Measurements from ENCODE around the gene SOD2. TPM values are rescaled to one million over a fixed set of nuclear protein-coding genes. Genes with fewer than 3 reads are reported as not detected.
"Not testable (repeated sequence)": the region's sequence is repeated elsewhere in the genome, so short reads cannot be mapped to it uniquely, and the experiment has no call there.

The SOD2 gene
- total RNA-seq, 3 donors from 2014 or later = 286 to 462 (median 400) TPM

DNA sequence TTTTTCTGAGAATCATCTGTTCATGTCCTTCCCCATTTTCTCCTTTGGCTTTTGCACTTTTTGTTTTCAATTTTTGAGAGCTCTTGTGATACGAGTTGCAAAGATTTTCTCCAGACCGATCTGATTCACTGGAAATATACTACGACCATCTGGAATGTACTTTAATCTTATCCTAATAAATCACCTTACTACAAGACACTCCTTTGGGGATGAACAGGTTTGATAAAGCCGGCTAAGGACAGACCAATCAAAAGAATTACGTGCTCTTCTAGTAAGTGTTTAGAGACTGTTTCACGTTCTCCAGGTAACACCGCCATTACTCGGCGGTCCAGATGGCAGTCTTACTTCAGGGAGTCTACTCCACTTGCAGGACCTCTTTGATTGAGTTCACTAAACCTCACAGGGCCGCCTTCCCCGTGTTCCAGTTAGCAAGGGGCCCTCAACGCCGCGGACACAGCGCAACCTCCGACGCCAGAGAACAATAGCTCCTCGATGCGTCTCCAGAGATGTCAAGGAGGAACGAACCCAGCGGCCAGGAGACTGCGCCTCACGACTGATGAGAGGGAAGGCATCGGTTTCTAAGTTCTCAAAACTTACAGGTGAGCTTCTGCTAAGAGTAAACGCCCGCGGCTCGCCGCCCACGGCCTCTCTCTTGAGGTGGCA lies 33.3 kb upstream of the SOD2 start:
- DNase-seq = no peak
- H3K9me3 ChIP-seq = no peaks in the 10 kb centered on the region
- TF ChIP-seq, protein P1, sequence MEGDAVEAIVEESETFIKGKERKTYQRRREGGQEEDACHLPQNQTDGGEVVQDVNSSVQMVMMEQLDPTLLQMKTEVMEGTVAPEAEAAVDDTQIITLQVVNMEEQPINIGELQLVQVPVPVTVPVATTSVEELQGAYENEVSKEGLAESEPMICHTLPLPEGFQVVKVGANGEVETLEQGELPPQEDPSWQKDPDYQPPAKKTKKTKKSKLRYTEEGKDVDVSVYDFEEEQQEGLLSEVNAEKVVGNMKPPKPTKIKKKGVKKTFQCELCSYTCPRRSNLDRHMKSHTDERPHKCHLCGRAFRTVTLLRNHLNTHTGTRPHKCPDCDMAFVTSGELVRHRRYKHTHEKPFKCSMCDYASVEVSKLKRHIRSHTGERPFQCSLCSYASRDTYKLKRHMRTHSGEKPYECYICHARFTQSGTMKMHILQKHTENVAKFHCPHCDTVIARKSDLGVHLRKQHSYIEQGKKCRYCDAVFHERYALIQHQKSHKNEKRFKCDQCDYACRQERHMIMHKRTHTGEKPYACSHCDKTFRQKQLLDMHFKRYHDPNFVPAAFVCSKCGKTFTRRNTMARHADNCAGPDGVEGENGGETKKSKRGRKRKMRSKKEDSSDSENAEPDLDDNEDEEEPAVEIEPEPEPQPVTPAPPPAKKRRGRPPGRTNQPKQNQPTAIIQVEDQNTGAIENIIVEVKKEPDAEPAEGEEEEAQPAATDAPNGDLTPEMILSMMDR (IDR thresholded peaks at IDR 0.05) = no peak
- peak; percentile 12 for ATAC-seq
- H3K4me1 ChIP-seq (ENCODE audit: low read depth) = peaks cover 13% of the 10 kb centered on the region
- no peaks in the 10 kb centered on the region for H3K36me3 ChIP-seq (ENCODE audit: low read depth)
- intact Hi-C loops (cut with DNase I, micrococcal nuclease) = loop anchor here (5.0 kb wide), 1 partner anchor 34 kb away; the partner anchor contains the start of gene SOD2 (in 2 of the 2)
- H3K4me3 ChIP-seq = peak overlapping the region; percentile 97

DNA sequence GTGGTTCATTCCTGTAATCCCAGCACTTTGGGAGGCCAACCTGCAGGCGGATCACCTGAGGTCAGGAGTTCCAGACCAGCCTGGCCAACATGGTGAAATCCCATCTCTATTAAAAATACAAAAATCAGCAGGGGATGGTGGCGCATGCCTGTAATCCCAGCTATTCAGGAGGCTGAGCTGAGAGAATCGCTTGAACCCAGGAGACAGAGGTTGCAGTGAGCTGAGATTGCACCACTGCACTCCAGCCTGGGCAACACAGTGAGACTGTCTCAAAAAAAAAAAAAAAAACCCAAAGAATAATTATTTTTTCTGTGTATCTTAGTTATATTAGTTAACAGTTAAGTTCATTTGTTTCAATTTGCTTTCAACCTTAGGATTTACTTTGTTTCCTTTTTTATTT lies 32.2 kb upstream of the SOD2 start:
- DNase-seq; H3K4me3 ChIP-seq; H3K9me3 ChIP-seq; H3K36me3 ChIP-seq (ENCODE audit: low read depth); ATAC-seq: not testable (repeated sequence)
- intact Hi-C loops (cut with DNase I, micrococcal nuclease) = loop anchor here (5.0 kb wide), 1 partner anchor 33 kb away; the partner anchor contains the start of gene SOD2 (in 2 of the 2)
- H3K4me1 ChIP-seq (ENCODE audit: low read depth) = peaks cover 13% of the 10 kb centered on the region

DNA sequence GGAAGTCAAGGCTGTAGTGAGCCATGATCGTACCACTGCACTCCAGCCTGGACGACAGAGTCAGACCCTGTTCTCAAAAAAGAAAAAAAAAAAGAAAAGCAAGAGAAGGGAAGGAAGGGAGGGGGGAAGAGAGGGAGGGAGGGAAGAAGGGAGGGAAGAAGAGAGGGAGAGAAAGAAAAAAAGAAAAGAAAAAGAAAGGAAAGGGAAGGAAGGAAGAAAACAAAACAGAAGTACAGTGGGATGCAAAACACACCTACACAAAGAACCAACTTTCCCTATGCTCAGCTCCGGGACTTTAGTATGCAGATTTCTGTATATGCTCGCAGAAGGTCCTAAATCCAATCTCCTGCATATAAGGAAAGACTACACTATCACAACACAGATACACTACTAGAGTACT lies 31.7 kb upstream of the SOD2 start:
- no peak overlapping the region for H3K4me3 ChIP-seq
- H3K9me3 ChIP-seq = no peaks in the 10 kb centered on the region
- TF ChIP-seq, protein P1 (IDR thresholded peaks at IDR 0.05) = no peak
- peaks cover 9% of the 10 kb centered on the region for H3K4me1 ChIP-seq (ENCODE audit: low read depth)
- H3K36me3 ChIP-seq (ENCODE audit: low read depth) = no peaks in the 10 kb centered on the region
- ATAC-seq (no peak), DNase-seq (no peak)
- intact Hi-C loops (cut with DNase I, micrococcal nuclease) = loop anchor here (5.0 kb wide), 1 partner anchor 32 kb away; the partner anchor contains the start of gene SOD2 (in 2 of the 2)

DNA sequence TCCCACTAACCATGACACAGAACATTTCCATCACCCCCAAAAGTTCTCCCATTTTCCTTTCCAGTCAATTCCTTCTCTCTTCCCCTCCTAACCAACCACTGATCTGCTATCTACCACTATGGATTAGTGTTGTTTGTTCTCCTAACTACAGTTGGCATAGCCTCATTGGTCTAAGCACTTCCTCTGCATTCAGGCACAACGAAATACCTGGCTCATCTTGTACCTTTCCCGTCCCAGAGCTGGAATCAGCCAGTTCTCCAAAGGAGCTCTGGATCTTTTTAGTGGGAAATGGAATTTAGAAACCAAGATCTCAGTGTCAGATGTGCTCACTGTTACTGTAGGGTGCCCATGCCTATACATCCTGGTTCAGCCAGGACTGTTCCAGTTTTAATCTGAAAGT lies 30.2 kb upstream of the SOD2 start:
- ATAC-seq = no peak
- no peaks in the 10 kb centered on the region for H3K9me3 ChIP-seq
- intact Hi-C loops (cut with DNase I, micrococcal nuclease) = no loop called here
- H3K4me3 ChIP-seq = no peak overlapping the region
- no peak for DNase-seq
- TF ChIP-seq, protein P1 (IDR thresholded peaks at IDR 0.05) = no peak
- no peaks in the 10 kb centered on the region for H3K36me3 ChIP-seq (ENCODE audit: low read depth)
- H3K4me1 ChIP-seq (ENCODE audit: low read depth) = no peaks in the 10 kb centered on the region

DNA sequence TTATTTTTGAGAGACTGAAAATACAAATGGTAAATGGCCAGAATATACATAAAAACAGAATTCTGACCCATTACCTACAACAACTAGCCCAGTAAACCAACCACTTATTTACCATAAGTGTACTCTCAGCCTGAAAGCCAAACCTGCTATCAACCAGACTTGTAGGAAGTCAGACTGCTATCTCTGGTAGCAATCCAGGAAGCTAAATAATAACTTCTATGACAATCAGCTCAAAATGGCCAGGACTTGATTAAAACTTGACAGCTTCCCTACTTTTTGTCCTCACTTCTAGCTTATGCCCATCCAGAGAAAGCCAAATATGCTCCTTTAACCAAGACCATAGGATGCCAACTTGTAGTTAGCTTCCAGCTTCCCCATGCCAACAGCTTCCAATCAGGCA lies 29.6 kb upstream of the SOD2 start:
- intact Hi-C loops (cut with DNase I, micrococcal nuclease) = no loop called here
- ATAC-seq (no peak), DNase-seq (no peak)
- no peak overlapping the region for H3K4me3 ChIP-seq
- TF ChIP-seq, protein P1 (IDR thresholded peaks at IDR 0.05) = no peak
- no peaks in the 10 kb centered on the region for H3K9me3 ChIP-seq
- no peaks in the 10 kb centered on the region for H3K36me3 ChIP-seq (ENCODE audit: low read depth)
- H3K4me1 ChIP-seq (ENCODE audit: low read depth) = no peaks in the 10 kb centered on the region

DNA sequence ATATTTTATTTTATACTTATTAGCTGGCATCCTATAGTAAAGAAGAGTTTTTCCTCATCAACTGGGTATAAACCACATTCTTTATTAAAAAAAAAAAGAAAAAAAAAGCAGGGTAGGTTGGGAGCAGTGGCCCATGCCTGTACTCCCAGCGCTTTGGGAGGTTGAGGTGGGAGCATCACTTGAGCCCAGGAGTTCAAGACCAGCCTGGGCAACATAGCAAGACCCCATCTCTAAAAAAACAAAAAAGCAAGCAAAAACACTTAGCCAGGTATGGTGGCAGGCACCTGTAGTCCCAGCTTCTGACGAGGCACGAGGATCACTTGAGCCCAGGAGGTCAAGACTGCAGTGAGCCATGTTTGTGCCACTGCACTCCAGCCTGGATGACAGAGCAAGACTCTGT lies 28.9 kb upstream of the SOD2 start:
- H3K36me3 ChIP-seq (ENCODE audit: low read depth); ATAC-seq; DNase-seq; intact Hi-C loops (cut with DNase I, micrococcal nuclease); H3K9me3 ChIP-seq; H3K4me1 ChIP-seq (ENCODE audit: low read depth); H3K4me3 ChIP-seq: not testable (repeated sequence)
